Activated CD4-positive, alpha-beta memory T cell treated with anti-CD3 and anti-CD28 coated beads, Interleukin-2, amount 10 ng/mL, durations not matched to agents 7 days and 5 days (primary cell): ENCODE results near the gene NBPF4. TPM values are rescaled to one million over a fixed set of nuclear protein-coding genes. Genes with fewer than 3 reads are reported as not detected.

ENCODE experiments used
- CTCF ChIA-PET: fragments of 350-600 bp; sonication (Branson Sonifier 250); formaldehyde crosslinking; loops from one replicate; lab custom pipeline; 2021; ENCODE audit warnings: antibody characterized with exemption, inconsistent platforms; lab: Charles Lee
- POLR2A ChIA-PET: fragments of 350-600 bp; sonication (Branson Sonifier 250); formaldehyde crosslinking; loops from one replicate; lab custom pipeline; 2021; ENCODE audit warnings: antibody characterized with exemption; lab: Charles Lee
- DNase-seq: peaks from one replicate; pipeline ENCODE4 v3.0.0-alpha.2; 2020
- H3K27ac Mint-ChIP-seq: one replicate; pipeline ENCODE4 v1.8.0; 2021; ENCODE audit warnings: mild to moderate bottlenecking, mixed read lengths
- H3K27me3 Mint-ChIP-seq: one replicate; pipeline ENCODE4 v1.8.0; 2021; ENCODE audit warnings: mixed read lengths
- H3K36me3 Mint-ChIP-seq: one replicate; pipeline ENCODE4 v1.8.0; 2021; ENCODE audit warnings: low read depth, mixed read lengths
- H3K4me1 Mint-ChIP-seq: one replicate; pipeline ENCODE4 v1.8.0; 2021; ENCODE audit warnings: mixed read lengths
- H3K4me3 Mint-ChIP-seq: one replicate; pipeline ENCODE4 v1.8.0; 2021; ENCODE audit warnings: mild to moderate bottlenecking, mixed read lengths
- H3K9me3 Mint-ChIP-seq: one replicate; pipeline ENCODE4 v1.8.0; 2021; ENCODE audit warnings: mixed read lengths
- total RNA-seq, 2 experiments: library from RNA; stranded (reverse); gene quantifications; one replicate each; pipeline ENCODE4 v1.2.3, GENCODE V29; 2021

Gene NBPF4
- total RNA-seq, 2 experiments from 2014 or later = not detected

GRCh38 chr1:108200687-108201051 lies 43.2 kb downstream of the NBPF4 start:
- H3K9me3 Mint-ChIP-seq = peaks cover 3% of the 10 kb centered on the region
- CTCF ChIA-PET = interaction anchor here (0.7 to 2.4 kb wide), 16 partner anchors 8 to 492 kb away, joined by 3 to 24 read pairs (median 6); partner anchors contain the start of genes EEIG2 and PRPF38B

GRCh38 chr1:108199781-108200686 lies 43.8 kb downstream of the NBPF4 start, which contains the start of gene SLC25A24:
Gene SLC25A24, minus strand, starts transcription at chr1:108200343. Its CDS starts 205 bp downstream, at chr1:108200138.
- Mint-ChIP-seq H3K4me1 (peaks cover 38% of the 10 kb centered on the region), H3K27ac (peak within 1 kb of the TSS; percentile 78), H3K4me3 (peak within 1 kb of the TSS; percentile 84), H3K36me3 (peaks cover 38% of the 10 kb centered on the region), H3K27me3 (peaks cover 7% of the 10 kb centered on the region), H3K9me3 (peaks cover 6% of the 10 kb centered on the region)
- CTCF ChIA-PET = interaction anchor here (0.7 to 2.4 kb wide), 16 partner anchors 9 to 492 kb away, joined by 3 to 24 read pairs (median 6); partner anchors contain the start of genes EEIG2 and PRPF38B
- POLR2A ChIA-PET = interaction anchor here (0.7 to 2.5 kb wide), 21 partner anchors 10 to 838 kb away, joined by 3 to 23 read pairs (median 4); partner anchors contain the start of genes EEIG2, HENMT1 and PRPF38B
- DNase-seq = peak; percentile 86

More at GRCh38 chr1:108200687-108201051, 43.2 kb downstream of the NBPF4 start:
- Mint-ChIP-seq H3K27me3 (peaks cover 14% of the 10 kb centered on the region), H3K27ac (peak overlapping the region; percentile 78), H3K4me3 (peak overlapping the region; percentile 84), H3K4me1 (peaks cover 38% of the 10 kb centered on the region), H3K36me3 (peaks cover 32% of the 10 kb centered on the region)
- peak; percentile 50 for DNase-seq
- POLR2A ChIA-PET = interaction anchor here (0.7 to 2.5 kb wide), 20 partner anchors 10 to 837 kb away, joined by 3 to 23 read pairs (median 4); partner anchors contain the start of genes EEIG2, HENMT1 and PRPF38B

GRCh38 chr1:108199201-108199691 lies 44.6 kb downstream of the NBPF4 start:
- DNase-seq = no peak
- H3K9me3 Mint-ChIP-seq = peaks cover 7% of the 10 kb centered on the region
- ChIA-PET CTCF (interaction anchor here (2.0 to 2.4 kb wide), 2 partner anchors 361 to 444 kb away, joined by 8 to 24 read pairs; partner anchors contain the start of gene EEIG2), POLR2A (interaction anchor here (1.0 to 2.5 kb wide), 9 partner anchors 9 to 462 kb away, joined by 3 to 23 read pairs (median 9); partner anchors contain the start of genes EEIG2 and HENMT1)
- peaks cover 45% of the 10 kb centered on the region for H3K36me3 Mint-ChIP-seq
- peaks cover 4% of the 10 kb centered on the region for H3K27me3 Mint-ChIP-seq
- peak overlapping the region; percentile 84 for H3K4me3 Mint-ChIP-seq
- H3K27ac Mint-ChIP-seq = peak overlapping the region; percentile 78
- H3K4me1 Mint-ChIP-seq = peaks cover 38% of the 10 kb centered on the region

- no peak overlapping the region for H3K27ac Mint-ChIP-seq
- DNase-seq = no peak
- H3K4me1 Mint-ChIP-seq = peaks cover 31% of the 10 kb centered on the region
- CTCF ChIA-PET = no interaction called here
- peaks cover 82% of the 10 kb centered on the region for H3K36me3 Mint-ChIP-seq
- POLR2A ChIA-PET = no interaction called here
- no peak overlapping the region for H3K4me3 Mint-ChIP-seq
- H3K9me3 Mint-ChIP-seq = peaks cover 32% of the 10 kb centered on the region
- no peaks in the 10 kb centered on the region for H3K27me3 Mint-ChIP-seq
Measured at GRCh38 chr1:108194051-108194450, 49.8 kb downstream of the NBPF4 start.

GRCh38 chr1:108193333-108193732 lies 50.5 kb downstream of the NBPF4 start:
- H3K4me3 Mint-ChIP-seq = no peak overlapping the region
- ChIA-PET POLR2A (no interaction called here), CTCF (no interaction called here)
- no peak overlapping the region for H3K27ac Mint-ChIP-seq
- peaks cover 30% of the 10 kb centered on the region for H3K4me1 Mint-ChIP-seq
- peaks cover 82% of the 10 kb centered on the region for H3K36me3 Mint-ChIP-seq
- H3K27me3 Mint-ChIP-seq = no peaks in the 10 kb centered on the region
- H3K9me3 Mint-ChIP-seq = peaks cover 37% of the 10 kb centered on the region
- no peak for DNase-seq

- Mint-ChIP-seq H3K9me3 (peaks cover 41% of the 10 kb centered on the region), H3K4me3 (no peak overlapping the region), H3K4me1 (peaks cover 22% of the 10 kb centered on the region), H3K27ac (no peak overlapping the region), H3K36me3 (peaks cover 81% of the 10 kb centered on the region), H3K27me3 (no peaks in the 10 kb centered on the region)
- no peak for DNase-seq
- ChIA-PET CTCF (no interaction called here), POLR2A (no interaction called here)
Measured at GRCh38 chr1:108192581-108192980, 51.3 kb downstream of the NBPF4 start.

GRCh38 chr1:108190686-108191416 lies 53.0 kb downstream of the NBPF4 start:
- ChIA-PET CTCF (no interaction called here), POLR2A (interaction anchor here (1.6 to 2.3 kb wide), 2 partner anchors 9 to 10 kb away, joined by 4 to 9 read pairs; partner anchors contain the start of gene SLC25A24)
- peaks cover 14% of the 10 kb centered on the region for H3K4me1 Mint-ChIP-seq
- H3K4me3 Mint-ChIP-seq = no peak overlapping the region
- H3K27me3 Mint-ChIP-seq = no peaks in the 10 kb centered on the region
- H3K36me3 Mint-ChIP-seq = peaks cover 76% of the 10 kb centered on the region
- no peak overlapping the region for H3K27ac Mint-ChIP-seq
- DNase-seq = no peak
- H3K9me3 Mint-ChIP-seq = peaks cover 41% of the 10 kb centered on the region

GRCh38 chr1:108190001-108190634 lies 53.8 kb downstream of the NBPF4 start:
- H3K9me3 Mint-ChIP-seq = peaks cover 40% of the 10 kb centered on the region
- H3K36me3 Mint-ChIP-seq = peaks cover 73% of the 10 kb centered on the region
- peaks cover 14% of the 10 kb centered on the region for H3K4me1 Mint-ChIP-seq
- no peaks in the 10 kb centered on the region for H3K27me3 Mint-ChIP-seq
- POLR2A ChIA-PET = interaction anchor here (1.6 to 2.3 kb wide), 2 partner anchors 9 to 10 kb away, joined by 4 to 9 read pairs; partner anchors contain the start of gene SLC25A24
- DNase-seq = no peak
- no peak overlapping the region for H3K27ac Mint-ChIP-seq
- H3K4me3 Mint-ChIP-seq = no peak overlapping the region
- CTCF ChIA-PET = interaction anchor here (2.0 kb wide), 1 partner anchor 10 kb away, joined by 7 read pairs; the partner anchor contains the start of gene SLC25A24

GRCh38 chr1:108188801-108189200 lies 55.1 kb downstream of the NBPF4 start:
- Mint-ChIP-seq H3K4me1 (peaks cover 14% of the 10 kb centered on the region), H3K27ac (no peak overlapping the region), H3K9me3 (peaks cover 33% of the 10 kb centered on the region), H3K36me3 (peaks cover 73% of the 10 kb centered on the region), H3K4me3 (no peak overlapping the region), H3K27me3 (no peaks in the 10 kb centered on the region)
- DNase-seq = no peak
- ChIA-PET CTCF (interaction anchor here (2.0 kb wide), 1 partner anchor 12 kb away, joined by 7 read pairs; the partner anchor contains the start of gene SLC25A24), POLR2A (no interaction called here)

GRCh38 chr1:108182959-108183700 lies 60.7 kb downstream of the NBPF4 start:
- no peak overlapping the region for H3K4me3 Mint-ChIP-seq
- DNase-seq = no peak
- no peak overlapping the region for H3K27ac Mint-ChIP-seq
- H3K27me3 Mint-ChIP-seq = no peaks in the 10 kb centered on the region
- POLR2A ChIA-PET = interaction anchor here (1.0 kb wide), 1 partner anchor 17 kb away, joined by 4 read pairs; the partner anchor contains the start of gene SLC25A24
- H3K36me3 Mint-ChIP-seq = peaks cover 66% of the 10 kb centered on the region
- CTCF ChIA-PET = interaction anchor here (1.6 to 2.0 kb wide), 2 partner anchors 58 to 401 kb away, joined by 4 to 6 read pairs; no protein-coding TSS in a partner anchor
- peaks cover 5% of the 10 kb centered on the region for H3K9me3 Mint-ChIP-seq
- peaks cover 9% of the 10 kb centered on the region for H3K4me1 Mint-ChIP-seq

- POLR2A ChIA-PET = no interaction called here
- CTCF ChIA-PET = no interaction called here
- Mint-ChIP-seq H3K4me3 (no peak overlapping the region), H3K27me3 (no peaks in the 10 kb centered on the region), H3K9me3 (peaks cover 22% of the 10 kb centered on the region), H3K4me1 (peaks cover 13% of the 10 kb centered on the region), H3K27ac (no peak overlapping the region), H3K36me3 (peaks cover 79% of the 10 kb centered on the region)
- DNase-seq = no peak
Measured at GRCh38 chr1:108179018-108179417, 64.9 kb downstream of the NBPF4 start.
